ENCODE measurements around the gene ANKRD13D.
A peak's percentile ranks its signal among the peaks of the same experiment; 100 is the strongest.
"Not testable (repeated sequence)": the region's sequence is repeated elsewhere in the genome, so short reads cannot be mapped to it uniquely, and the experiment has no call there.

ANKRD13D gene

GRCh38 chr11:67289226-67289650 lies at the start of gene ANKRD13D:
ANKRD13D (plus strand) TSS chr11:67289303; CDS start chr11:67289461, 158 bp downstream.
- DNase-seq (ENCODE audit: low read depth): no peak

GRCh38 chr11:67239783-67240575 lies 49.1 kb upstream of the ANKRD13D start:
- DNase-seq (ENCODE audit: low read depth): peak; percentile 100

GRCh38 chr11:67240576-67241389 lies 48.3 kb upstream of the ANKRD13D start:
- DNase-seq (ENCODE audit: low read depth): peak; percentile 81

- DNase-seq (ENCODE audit: low read depth): no peak
These were observed 46.6 kb upstream of the ANKRD13D start for GRCh38 chr11:67242548-67242947.

- DNase-seq (ENCODE audit: low read depth): no peak
These were observed 46.1 kb upstream of the ANKRD13D start for GRCh38 chr11:67243051-67243450.

- no peak for DNase-seq (ENCODE audit: low read depth)
These were observed 44.1 kb upstream of the ANKRD13D start for GRCh38 chr11:67245046-67245445.

- DNase-seq (ENCODE audit: low read depth): no peak
These were observed 41.1 kb upstream of the ANKRD13D start for GRCh38 chr11:67247946-67248550.

GRCh38 chr11:67248653-67249052 lies 40.5 kb upstream of the ANKRD13D start:
- no peak for DNase-seq (ENCODE audit: low read depth)

GRCh38 chr11:67250059-67251043 lies 38.8 kb upstream of the ANKRD13D start:
- no peak for DNase-seq (ENCODE audit: low read depth)

- no peak for DNase-seq (ENCODE audit: low read depth)
These were observed 37.3 kb upstream of the ANKRD13D start for GRCh38 chr11:67251841-67252240.

GRCh38 chr11:67252831-67253239 lies 36.3 kb upstream of the ANKRD13D start:
- peak; percentile 51 for DNase-seq (ENCODE audit: low read depth)

- DNase-seq (ENCODE audit: low read depth): no peak
These were observed 35.1 kb upstream of the ANKRD13D start for GRCh38 chr11:67253872-67254624.

- no peak for DNase-seq (ENCODE audit: low read depth)
These were observed 34.3 kb upstream of the ANKRD13D start for GRCh38 chr11:67254798-67255197.

- DNase-seq (ENCODE audit: low read depth): no peak
These were observed 33.8 kb upstream of the ANKRD13D start for GRCh38 chr11:67255353-67255752.

GRCh38 chr11:67255864-67256263 lies 33.2 kb upstream of the ANKRD13D start:
- DNase-seq (ENCODE audit: low read depth): no peak

GRCh38 chr11:67256477-67257135 lies 32.5 kb upstream of the ANKRD13D start:
- DNase-seq (ENCODE audit: low read depth): no peak

- DNase-seq (ENCODE audit: low read depth): no peak
These were observed 28.7 kb upstream of the ANKRD13D start for GRCh38 chr11:67260406-67260805.

- not testable (repeated sequence) for DNase-seq (ENCODE audit: low read depth)
These were observed 28.0 kb upstream of the ANKRD13D start for GRCh38 chr11:67260885-67261639.

GRCh38 chr11:67261640-67261945 lies 27.5 kb upstream of the ANKRD13D start:
- no peak for DNase-seq (ENCODE audit: low read depth)

All from iris pigment epithelial cell (primary cell).